ENCODE measurements around the gene KCNK4. TPM values are rescaled to one million over a fixed set of nuclear protein-coding genes. Genes with fewer than 3 reads are reported as not detected.
A peak's percentile ranks its signal among the peaks of the same experiment; 100 is the strongest.

The KCNK4 gene
- polyA plus RNA-seq, 3 donors: not detected

DNA sequence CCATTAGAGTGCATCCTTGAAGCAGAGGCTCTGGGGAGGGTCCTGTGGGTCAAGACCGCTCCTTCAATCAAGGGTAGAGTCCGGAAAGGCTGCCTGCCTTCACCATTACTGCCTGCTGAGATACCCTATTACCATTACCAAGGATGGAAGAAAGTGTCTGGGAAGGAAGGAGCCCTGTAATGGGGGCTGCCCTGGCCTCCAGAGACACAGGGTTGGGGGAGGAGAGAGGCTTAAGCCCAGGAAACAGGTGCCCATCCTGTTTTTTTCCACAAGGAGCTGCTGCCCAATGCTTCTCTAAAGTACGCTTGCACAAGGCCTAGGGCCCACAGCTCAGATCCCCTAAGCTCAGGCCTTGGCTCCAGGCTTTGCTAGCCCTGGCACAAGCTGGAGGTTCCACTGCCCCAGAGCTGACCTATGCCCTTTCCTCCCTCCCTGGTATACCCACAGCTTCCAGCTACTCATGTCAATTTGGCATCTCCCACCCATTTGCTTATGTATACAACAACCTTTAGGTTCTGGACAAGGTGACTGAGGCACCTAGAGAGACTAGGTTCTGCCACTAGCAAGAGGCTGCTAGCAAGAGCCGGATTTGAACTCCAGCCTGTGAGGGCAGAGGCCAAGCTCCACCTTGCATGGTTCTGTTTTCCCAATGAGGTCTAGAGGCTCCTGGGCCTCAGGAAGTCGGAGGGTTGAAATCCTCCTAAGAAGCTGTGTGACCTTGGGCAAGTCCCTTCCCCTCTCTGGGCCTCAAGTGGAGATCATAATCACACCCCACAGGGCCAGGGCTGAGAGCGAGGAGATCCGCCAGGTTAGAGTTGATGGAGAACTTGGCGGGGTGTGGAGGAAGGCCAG is 41.3 kb upstream of the KCNK4 start:
- no peaks in the 10 kb centered on the region for H3K9me3 ChIP-seq (replicated peaks in 1 of 2; ENCODE audit: control insufficient read depth in 1 of 2, insufficient read depth in 1 of 2, low read length in 2 of 2)
- H3K4me2 ChIP-seq (replicated peaks; ENCODE audit: extremely low read depth, low read length, poor library complexity, severe bottlenecking): no peak overlapping the region
- no peak overlapping the region for H3K27ac Mint-ChIP-seq
- 82% methylated on average over 3 of the region's 8 CpGs for WGBS (ENCODE audit: insufficient coverage)
- H3K4me3 Mint-ChIP-seq: peak overlapping the region in 1 of 2 donors; percentile 15
- H3K36me3 ChIP-seq (replicated peaks in 1 of 2; ENCODE audit: control insufficient read depth in 1 of 2, insufficient read depth in 2 of 2, low read length in 2 of 2): peaks cover 2 to 7% of the 10 kb centered on the region in 2 donors
- no peak overlapping the region for H3K9ac ChIP-seq (ENCODE audit: insufficient read depth, low read length, poor library complexity, severe bottlenecking)
- H3K4me1 Mint-ChIP-seq: peaks cover 52% of the 10 kb centered on the region
- peaks cover 3 to 10% (median 7%) of the 10 kb centered on the region in 3 donors for H3K27me3 Mint-ChIP-seq (ENCODE audit: low read depth in 3 of 3)
- H3K4me3 ChIP-seq (replicated peaks in 1 of 3; ENCODE audit: low read depth in 2 of 3, low read length in 3 of 3): no peak overlapping the region
- peaks cover 52 to 69% of the 10 kb centered on the region in 2 donors for H3K4me1 ChIP-seq (ENCODE audit: control insufficient read depth in 1 of 2, insufficient read depth in 2 of 2, low read length in 2 of 2)
- H3K27ac ChIP-seq (ENCODE audit: low read depth in 1 of 2, low read length in 2 of 2): no peak overlapping the region
- H3K79me2 ChIP-seq (ENCODE audit: insufficient read depth, low read length): peaks cover 33% of the 10 kb centered on the region
- intact Hi-C loops (cut with micrococcal nuclease): loop anchor here in 1 of 2 donors (2.0 to 5.0 kb wide), 2 partner anchors 38 to 51 kb away; partner anchors contain the start of genes CATSPERZ and GPR137
- H3K9me3 Mint-ChIP-seq: no peaks in the 10 kb centered on the region
- H3K27me3 ChIP-seq (ENCODE audit: control insufficient read depth in 2 of 2, insufficient read depth in 2 of 2, low read length in 2 of 2): no peaks in the 10 kb centered on the region
- no peak overlapping the region for H2AFZ ChIP-seq (ENCODE audit: insufficient read depth, low read depth, low read length, poor library complexity, severe bottlenecking)
- peaks cover 28% of the 10 kb centered on the region for H4K20me1 ChIP-seq (ENCODE audit: insufficient read depth, low read length)
- DNase-seq: no peak
- TF ChIP-seq, protein P1, sequence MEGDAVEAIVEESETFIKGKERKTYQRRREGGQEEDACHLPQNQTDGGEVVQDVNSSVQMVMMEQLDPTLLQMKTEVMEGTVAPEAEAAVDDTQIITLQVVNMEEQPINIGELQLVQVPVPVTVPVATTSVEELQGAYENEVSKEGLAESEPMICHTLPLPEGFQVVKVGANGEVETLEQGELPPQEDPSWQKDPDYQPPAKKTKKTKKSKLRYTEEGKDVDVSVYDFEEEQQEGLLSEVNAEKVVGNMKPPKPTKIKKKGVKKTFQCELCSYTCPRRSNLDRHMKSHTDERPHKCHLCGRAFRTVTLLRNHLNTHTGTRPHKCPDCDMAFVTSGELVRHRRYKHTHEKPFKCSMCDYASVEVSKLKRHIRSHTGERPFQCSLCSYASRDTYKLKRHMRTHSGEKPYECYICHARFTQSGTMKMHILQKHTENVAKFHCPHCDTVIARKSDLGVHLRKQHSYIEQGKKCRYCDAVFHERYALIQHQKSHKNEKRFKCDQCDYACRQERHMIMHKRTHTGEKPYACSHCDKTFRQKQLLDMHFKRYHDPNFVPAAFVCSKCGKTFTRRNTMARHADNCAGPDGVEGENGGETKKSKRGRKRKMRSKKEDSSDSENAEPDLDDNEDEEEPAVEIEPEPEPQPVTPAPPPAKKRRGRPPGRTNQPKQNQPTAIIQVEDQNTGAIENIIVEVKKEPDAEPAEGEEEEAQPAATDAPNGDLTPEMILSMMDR (IDR thresholded peaks at IDR 0.05): no peak
- peaks cover 3 to 8% of the 10 kb centered on the region in 2 donors for H3K36me3 Mint-ChIP-seq

DNA sequence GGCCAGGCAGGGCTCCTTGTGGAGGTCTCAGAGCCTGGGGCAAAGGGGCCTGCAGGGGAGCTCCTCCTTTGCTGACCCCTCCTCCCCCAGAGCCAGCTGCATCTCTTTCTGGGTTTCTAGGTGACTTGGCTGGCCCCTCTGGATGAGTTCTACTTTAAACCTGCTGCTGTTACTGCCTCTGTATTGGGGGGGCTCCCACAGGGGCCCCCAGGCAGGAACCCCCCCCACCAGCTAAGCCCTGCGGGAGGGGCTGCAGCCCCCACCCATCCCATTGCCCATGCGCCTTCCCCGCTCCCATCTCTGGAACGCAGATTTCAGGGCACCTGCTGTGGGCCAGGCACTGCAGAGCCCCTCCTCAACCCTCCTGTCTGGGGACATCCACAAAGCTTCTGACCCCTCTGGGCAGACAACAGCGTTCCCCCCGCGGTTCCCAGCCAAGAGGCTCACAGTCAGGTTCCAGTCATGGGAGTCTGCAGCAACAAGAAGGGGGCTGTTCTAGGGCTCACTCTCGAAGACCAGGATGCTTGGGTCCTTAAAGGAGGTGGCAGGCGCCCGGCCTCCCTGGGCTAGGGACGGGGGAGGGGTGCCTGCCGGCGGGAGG is 40.6 kb upstream of the KCNK4 start:
- WGBS (ENCODE audit: insufficient coverage): 26% methylated on average over 12 of the region's 13 CpGs
- Mint-ChIP-seq H3K36me3 (peaks cover 10 to 15% of the 10 kb centered on the region in 2 donors), H3K9me3 (no peaks in the 10 kb centered on the region), H3K4me3 (peak overlapping the region; percentile 81 to 90), H3K4me1 (peaks cover 45% of the 10 kb centered on the region), H3K27me3 (ENCODE audit: low read depth in 3 of 3) (peaks cover 3 to 10% (median 8%) of the 10 kb centered on the region in 3 donors), H3K27ac (peak overlapping the region in 1 of 7 donors; percentile 66)
- Histone ChIP-seq H3K4me1 (ENCODE audit: control insufficient read depth in 1 of 2, insufficient read depth in 2 of 2, low read length in 2 of 2) (peaks cover 44 to 62% of the 10 kb centered on the region in 2 donors), H3K4me3 (replicated peaks in 1 of 3; ENCODE audit: low read depth in 2 of 3, low read length in 3 of 3) (peak overlapping the region in 2 of 3 experiments; percentile 38 to 87), H3K36me3 (replicated peaks in 1 of 2; ENCODE audit: control insufficient read depth in 1 of 2, insufficient read depth in 2 of 2, low read length in 2 of 2) (peaks cover 9 to 14% of the 10 kb centered on the region in 2 donors), H3K27me3 (ENCODE audit: control insufficient read depth in 2 of 2, insufficient read depth in 2 of 2, low read length in 2 of 2) (no peaks in the 10 kb centered on the region), H4K20me1 (ENCODE audit: insufficient read depth, low read length) (peaks cover 28% of the 10 kb centered on the region), H3K79me2 (ENCODE audit: insufficient read depth, low read length) (peaks cover 26% of the 10 kb centered on the region), H2AFZ (ENCODE audit: insufficient read depth, low read depth, low read length, poor library complexity, severe bottlenecking) (peak overlapping the region; percentile 79), H3K9me3 (replicated peaks in 1 of 2; ENCODE audit: control insufficient read depth in 1 of 2, insufficient read depth in 1 of 2, low read length in 2 of 2) (no peaks in the 10 kb centered on the region), H3K4me2 (replicated peaks; ENCODE audit: extremely low read depth, low read length, poor library complexity, severe bottlenecking) (peak overlapping the region; percentile 98), H3K27ac (ENCODE audit: low read depth in 1 of 2, low read length in 2 of 2) (no peak overlapping the region), H3K9ac (ENCODE audit: insufficient read depth, low read length, poor library complexity, severe bottlenecking) (peak overlapping the region; percentile 69)
- intact Hi-C loops (cut with micrococcal nuclease): loop anchor here in 1 of 2 donors (2.0 to 5.0 kb wide), 2 partner anchors 37 to 50 kb away; partner anchors contain the start of genes CATSPERZ and GPR137
- TF ChIP-seq, protein P1 (IDR thresholded peaks at IDR 0.05): no peak
- DNase-seq: no peak
